Esophagus (tissue), 2 donors: ENCODE measurements around the gene RAVER2. TPM values are rescaled to one million over a fixed set of nuclear protein-coding genes. Genes with fewer than 3 reads are reported as not detected.

Experiments
- H3K27ac ChIP-seq, 2 donors: one replicate each; pipeline ENCODE4 v1.5.1; 2013; ENCODE audit warnings: low read depth in 2 of 2, mild to moderate bottlenecking in 2 of 2, inconsistent platforms in 1 of 2, low read length in 1 of 2, moderate library complexity in 1 of 2
- H3K27me3 ChIP-seq, 2 donors: one replicate each; pipeline ENCODE4 v1.6.1; 2013; ENCODE audit warnings: low read length in 2 of 2, control low read depth in 1 of 2, mild to moderate bottlenecking in 1 of 2; ENCODE audit not compliant: insufficient read depth in 2 of 2, control insufficient read depth in 1 of 2
- H3K36me3 ChIP-seq, 2 donors: one replicate each; pipeline ENCODE4 v1.6.1; 2013; ENCODE audit warnings: low read length in 1 of 2; ENCODE audit not compliant: control insufficient read depth in 2 of 2, insufficient read depth in 2 of 2
- H3K4me1 ChIP-seq, 2 donors: one replicate each; pipeline ENCODE4 v1.6.1; 2013; ENCODE audit warnings: low read length in 1 of 2; ENCODE audit not compliant: control insufficient read depth in 2 of 2, insufficient read depth in 2 of 2
- H3K4me3 ChIP-seq, 2 donors: one replicate each; pipeline ENCODE4 v1.5.1; 2013; ENCODE audit warnings: low read length in 2 of 2, mild to moderate bottlenecking in 2 of 2, low read depth in 1 of 2, moderate library complexity in 1 of 2
- H3K9me3 ChIP-seq, 2 donors: one replicate each; pipeline ENCODE4 v1.6.1; 2013; ENCODE audit warnings: mild to moderate bottlenecking in 2 of 2, low read depth in 1 of 2, low read length in 1 of 2, moderate library complexity in 1 of 2; ENCODE audit not compliant: control insufficient read depth in 2 of 2, insufficient read depth in 1 of 2
- WGBS, 2 donors: extraction: QIAGEN DNeasy Blood & Tissue Kit; methylation state at CpG; one replicate each; pipeline ENCODE4 v1.1.7; 2013; 5-methylcytosine and 5-hydroxymethylcytosine counted together
- polyA plus RNA-seq, 2 donors: library from polyadenylated mRNA; stranded (reverse); fragments of 200-250 nt; gene quantifications; one replicate each; pipeline ENCODE4 v1.2.3, GENCODE V29; 2013
- donor health status: healthy with polysubstance abuse.
- donor health status: Bipolar disorder and iron deficiency.

The RAVER2 gene
- polyA plus RNA-seq, 2 donors: 4.4 to 7.3 TPM

- Histone ChIP-seq H3K4me3 (no peak overlapping the region), H3K27ac (no peak overlapping the region), H3K27me3 (no peaks in the 10 kb centered on the region), H3K36me3 (peaks cover 21 to 40% of the 10 kb centered on the region in 2 donors), H3K4me1 (no peaks in the 10 kb centered on the region), H3K9me3 (no peaks in the 10 kb centered on the region)
- 88 to 92% methylated on average over 7 of the region's 7 CpGs for WGBS, 2 donors
Measured at GRCh38 chr1:64838486-64838885, 93.6 kb downstream of the RAVER2 start.

GRCh38 chr1:64839261-64839660 lies 94.4 kb downstream of the RAVER2 start:
- no peaks in the 10 kb centered on the region for H3K27me3 ChIP-seq
- peaks cover 18 to 45% of the 10 kb centered on the region in 2 donors for H3K36me3 ChIP-seq
- whole genome bisulfite sequencing, 2 donors: 87 to 88% methylated on average over 5 of the region's 5 CpGs

GRCh38 chr1:64839732-64840405 lies 95.0 kb downstream of the RAVER2 start:
- no peaks in the 10 kb centered on the region for H3K4me1 ChIP-seq
- H3K27me3 ChIP-seq: no peaks in the 10 kb centered on the region
- H3K4me3 ChIP-seq: no peak overlapping the region
- peaks cover 16 to 51% of the 10 kb centered on the region in 2 donors for H3K36me3 ChIP-seq
- H3K9me3 ChIP-seq: no peaks in the 10 kb centered on the region
- H3K27ac ChIP-seq: no peak overlapping the region
- WGBS, 2 donors: 93% methylated on average over 15 of the region's 15 CpGs

More at GRCh38 chr1:64839261-64839660, 94.4 kb downstream of the RAVER2 start:
- Histone ChIP-seq H3K4me1 (no peaks in the 10 kb centered on the region), H3K27ac (no peak overlapping the region), H3K4me3 (no peak overlapping the region), H3K9me3 (no peaks in the 10 kb centered on the region)

- 64 to 79% methylated on average over 6 of the region's 6 CpGs for WGBS, 2 donors
- Histone ChIP-seq H3K4me1 (no peaks in the 10 kb centered on the region), H3K9me3 (no peaks in the 10 kb centered on the region), H3K36me3 (peaks cover 21 to 57% of the 10 kb centered on the region in 2 donors), H3K27me3 (no peaks in the 10 kb centered on the region), H3K4me3 (no peak overlapping the region), H3K27ac (no peak overlapping the region)
Measured at GRCh38 chr1:64841330-64842065, 96.6 kb downstream of the RAVER2 start.

- Histone ChIP-seq H3K27ac (no peak overlapping the region), H3K36me3 (peaks cover 21 to 53% of the 10 kb centered on the region in 2 donors)
- WGBS, 2 donors: 51 to 53% methylated on average over 2 of the region's 2 CpGs
Measured at GRCh38 chr1:64842224-64842623, 97.3 kb downstream of the RAVER2 start.

GRCh38 chr1:64843675-64844074 lies 98.8 kb downstream of the RAVER2 start:
- H3K4me3 ChIP-seq: no peak overlapping the region
- H3K27ac ChIP-seq: no peak overlapping the region
- no peaks in the 10 kb centered on the region for H3K27me3 ChIP-seq
- no peaks in the 10 kb centered on the region for H3K9me3 ChIP-seq
- no peaks in the 10 kb centered on the region for H3K4me1 ChIP-seq
- whole genome bisulfite sequencing, 2 donors: 89 to 95% methylated on average over 9 of the region's 9 CpGs
- peaks cover 20 to 57% of the 10 kb centered on the region in 2 donors for H3K36me3 ChIP-seq

More at GRCh38 chr1:64842224-64842623, 97.3 kb downstream of the RAVER2 start:
- H3K4me3 ChIP-seq: no peak overlapping the region
- no peaks in the 10 kb centered on the region for H3K4me1 ChIP-seq
- H3K27me3 ChIP-seq: no peaks in the 10 kb centered on the region
- H3K9me3 ChIP-seq: no peaks in the 10 kb centered on the region

GRCh38 chr1:64844175-64844574 lies 99.3 kb downstream of the RAVER2 start:
- no peaks in the 10 kb centered on the region for H3K27me3 ChIP-seq
- H3K4me3 ChIP-seq: no peak overlapping the region
- no peaks in the 10 kb centered on the region for H3K9me3 ChIP-seq
- H3K4me1 ChIP-seq: no peaks in the 10 kb centered on the region
- 93 to 94% methylated on average over 7 of the region's 7 CpGs for WGBS, 2 donors
- peaks cover 20 to 56% of the 10 kb centered on the region in 2 donors for H3K36me3 ChIP-seq
- H3K27ac ChIP-seq: no peak overlapping the region

- Histone ChIP-seq H3K4me3 (no peak overlapping the region), H3K27ac (no peak overlapping the region), H3K27me3 (no peaks in the 10 kb centered on the region), H3K9me3 (no peaks in the 10 kb centered on the region), H3K36me3 (peaks cover 20 to 57% of the 10 kb centered on the region in 2 donors), H3K4me1 (no peaks in the 10 kb centered on the region)
- 94 to 97% methylated on average over 7 of the region's 7 CpGs for WGBS, 2 donors
Measured at GRCh38 chr1:64844609-64845008, 99.7 kb downstream of the RAVER2 start.

GRCh38 chr1:64845831-64846425 lies 101.1 kb downstream of the RAVER2 start:
- WGBS, 2 donors: 94% methylated on average over 13 of the region's 13 CpGs
- Histone ChIP-seq H3K36me3 (peaks cover 27 to 59% of the 10 kb centered on the region in 2 donors), H3K9me3 (no peaks in the 10 kb centered on the region), H3K4me3 (no peak overlapping the region), H3K4me1 (no peaks in the 10 kb centered on the region), H3K27me3 (no peaks in the 10 kb centered on the region), H3K27ac (no peak overlapping the region)
